B cell (primary cell): ENCODE results near the gene ATAD5. TPM values are rescaled to one million over a fixed set of nuclear protein-coding genes. Genes with fewer than 3 reads are reported as not detected.
A peak's percentile ranks its signal among the peaks of the same experiment; 100 is the strongest.

Experiments
- ATAC-seq: fragments of 200-7000 bp; cut with Tn5 transposase; one replicate; pipeline ENCODE4 v1.10.0; 2021; ENCODE audit warnings: low read depth, mild to moderate bottlenecking, moderate number of reproducible peaks, moderate library complexity
- CTCF ChIA-PET: fragments of 350-600 bp; sonication (Branson Sonifier 250); formaldehyde crosslinking; loops from one replicate; lab custom pipeline; 2021; ENCODE audit warnings: antibody characterized with exemption, inconsistent platforms; lab: Charles Lee
- POLR2A ChIA-PET: fragments of 350-600 bp; sonication (Branson Sonifier 250); formaldehyde crosslinking; loops from one replicate; lab custom pipeline; 2021; ENCODE audit warnings: antibody characterized with exemption; lab: Charles Lee
- DNase-seq: peaks from one replicate; pipeline ENCODE4 v3.0.0; 2013
- H2AFZ ChIP-seq: 2 replicates; pipeline ENCODE4 v1.6.1; 2012; ENCODE audit warnings: mild to moderate bottlenecking, low read depth, low read length; ENCODE audit not compliant: insufficient read depth, poor library complexity, severe bottlenecking
- H3K27ac ChIP-seq, 2 donors: 1 replicate in 1 of 2; 2 replicates in 1 of 2; pipeline ENCODE4 v1.5.1; 2012 to 2013; ENCODE audit warnings: low read length in 2 of 2, mild to moderate bottlenecking in 2 of 2, moderate library complexity in 1 of 2
- H3K27me3 ChIP-seq, 4 experiments: fragments of 200-600 bp in 1 of 4; sonication (generic) in 1 of 4; replicated peaks in 1 of 4; 1 replicate in 2 of 4; 2 replicates in 2 of 4; pipeline versions ENCODE4 v1.6.1 to v1.7.0; 2013 to 2016; ENCODE audit warnings: low read length in 3 of 4, mild to moderate bottlenecking in 2 of 4, mixed read lengths in 1 of 4, moderate library complexity in 1 of 4; ENCODE audit not compliant: insufficient read depth in 4 of 4, control insufficient read depth in 3 of 4; ENCODE audit errors: control extremely low read depth in 1 of 4
- H3K36me3 ChIP-seq, 2 experiments: replicated peaks in 1 of 2; 1 replicate in 1 of 2; 2 replicates in 1 of 2; pipeline versions ENCODE4 v1.6.1 to v1.7.1; 2013; ENCODE audit warnings: low read length in 1 of 2; ENCODE audit not compliant: insufficient read depth in 2 of 2, control insufficient read depth in 1 of 2; ENCODE audit errors: control extremely low read depth in 1 of 2, extremely low read depth in 1 of 2
- H3K4me1 ChIP-seq, 2 donors: fragments of 200-600 bp in 1 of 2; sonication (generic) in 1 of 2; 1 replicate in 1 of 2; 2 replicates in 1 of 2; pipeline versions ENCODE4 v1.5.1 to v1.6.1; 2013 to 2017; ENCODE audit warnings: low read length in 2 of 2; ENCODE audit not compliant: control insufficient read depth in 2 of 2, insufficient read depth in 2 of 2
- H3K4me2 ChIP-seq: replicated peaks from 2 replicates; pipeline ENCODE3; 2012; ENCODE audit warnings: mild to moderate bottlenecking, low read depth, low read length; ENCODE audit not compliant: poor library complexity, severe bottlenecking
- H3K4me3 ChIP-seq, 5 experiments: fragments of 200-600 bp in 1 of 5; sonication (generic) in 1 of 5; 1 replicate in 3 of 5; 2 replicates in 2 of 5; pipeline versions ENCODE4 v1.5.1 to v1.7.0; 2011 to 2016; ENCODE audit warnings: low read length in 4 of 5, mild to moderate bottlenecking in 4 of 5, low read depth in 2 of 5, control low read depth in 1 of 5, moderate library complexity in 1 of 5; ENCODE audit not compliant: insufficient read depth in 1 of 5; ENCODE audit errors: control extremely low read depth in 1 of 5, extremely low read depth in 1 of 5
- H3K79me2 ChIP-seq: fragments of 200-600 bp; sonication (generic); one replicate; pipeline ENCODE4 v1.6.0; 2016; ENCODE audit warnings: low read length; ENCODE audit not compliant: control insufficient read depth, insufficient read depth
- H3K9ac ChIP-seq: fragments of 200-600 bp; sonication (generic); 2 replicates; pipeline ENCODE4 v1.6.1; 2017; ENCODE audit warnings: mild to moderate bottlenecking, low read length, moderate library complexity
- H3K9me3 ChIP-seq, 3 donors: one replicate each; pipeline versions ENCODE4 v1.6.1 to v1.7.1; 2013; ENCODE audit warnings: low read length in 2 of 3; ENCODE audit not compliant: control insufficient read depth in 2 of 3, insufficient read depth in 1 of 3; ENCODE audit errors: control extremely low read depth in 1 of 3
- H4K20me1 ChIP-seq: 2 replicates; pipeline ENCODE4 v1.6.0; 2012; ENCODE audit warnings: mild to moderate bottlenecking, low read length; ENCODE audit not compliant: insufficient read depth, control insufficient read depth, poor library complexity, severe bottlenecking
- H3K27ac Mint-ChIP-seq: one replicate; pipeline ENCODE4 v1.8.0; 2021; ENCODE audit warnings: mixed read lengths
- H3K27me3 Mint-ChIP-seq: one replicate; pipeline ENCODE4 v1.8.0; 2021; ENCODE audit warnings: mixed read lengths
- H3K4me1 Mint-ChIP-seq: one replicate; pipeline ENCODE4 v1.8.0; 2021; ENCODE audit warnings: mixed read lengths
- H3K4me3 Mint-ChIP-seq: one replicate; pipeline ENCODE4 v1.8.0; 2021; ENCODE audit warnings: mixed read lengths
- H3K9me3 Mint-ChIP-seq: one replicate; pipeline ENCODE4 v1.8.0; 2022; ENCODE audit warnings: mixed read lengths; ENCODE audit not compliant: insufficient read depth
- CTCF ChIP-seq: fragments of 200-600 bp; IDR thresholded peaks from one replicate; pipeline ENCODE4 v1.8.0; 2022; ENCODE audit warnings: antibody characterized with exemption, mild to moderate bottlenecking
- EZH2 ChIP-seq: IDR thresholded peaks from 2 replicates; pipeline ENCODE4 v1.6.1; 2012; ENCODE audit warnings: borderline replicate concordance, low read depth, mild to moderate bottlenecking, moderate library complexity, low read length; ENCODE audit not compliant: insufficient read depth, poor library complexity, severe bottlenecking
- WGBS: methylation state at CpG from one replicate; pipeline ENCODE4 v1.1.5; 2013; ENCODE audit warnings: missing lambda C conversion rate; ENCODE audit not compliant: insufficient coverage; 5-methylcytosine and 5-hydroxymethylcytosine counted together
- intact Hi-C: fragments of 100-400 bp; cut with micrococcal nuclease; formaldehyde crosslinking; loops from one replicate; pipeline ENCODE4 v1.10.0; 2022
- polyA plus RNA-seq: library from polyadenylated mRNA; depleted of rRNA; stranded (reverse); fragments of >200 nt; gene quantifications from 2 replicates; pipeline ENCODE4 v1.2.3, GENCODE V29; 2012
- total RNA-seq, 2 donors: library from RNA; stranded (reverse); fragments of 120-200 nt in 1 of 2; gene quantifications; 1 replicate in 1 of 2; 2 replicates in 1 of 2; pipeline versions ENCODE4 v1.2.3 to v1.2.4, GENCODE V29; 2013 to 2022

Gene ATAD5
- total and polyA plus RNA-seq, 2 donors (not counting 1 experiment from before 2014, with no cell fraction given) = 1.2 to 7.3 TPM

DNA sequence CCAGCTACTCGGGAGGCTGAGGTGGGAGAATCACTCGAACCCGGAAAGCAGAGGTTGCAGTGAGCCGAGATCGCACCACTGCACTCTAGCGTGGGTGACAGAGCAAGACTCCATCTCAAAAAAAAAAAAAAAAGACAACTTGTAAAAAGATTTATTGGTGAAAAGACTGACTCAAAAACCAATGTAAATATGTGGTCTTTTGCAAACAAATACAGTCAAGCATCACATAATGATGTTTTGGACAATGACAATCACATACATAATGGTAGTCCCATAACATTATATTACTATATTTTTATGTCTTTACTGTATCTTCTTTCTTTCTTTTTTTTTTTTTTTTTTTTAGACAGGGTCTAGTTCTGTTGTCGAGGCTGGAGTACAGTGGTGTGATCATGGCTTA, 15.6 kb upstream of the ATAD5 start:
- no peak for ATAC-seq
- DNase-seq = no peak
- H3K36me3 ChIP-seq = peaks cover 0 to 12% of the 10 kb centered on the region in 2 experiments
- no peak overlapping the region for H3K9ac ChIP-seq
- POLR2A ChIA-PET = no interaction called here
- H3K4me2 ChIP-seq = no peak overlapping the region
- Mint-ChIP-seq H3K9me3 (no peaks in the 10 kb centered on the region), H3K4me3 (no peak overlapping the region), H3K27me3 (no peaks in the 10 kb centered on the region), H3K27ac (peak overlapping the region; percentile 67), H3K4me1 (peaks cover 56% of the 10 kb centered on the region)
- H3K4me1 ChIP-seq = peaks cover 52 to 62% of the 10 kb centered on the region in 2 donors
- no peaks in the 10 kb centered on the region for H3K9me3 ChIP-seq
- no peak overlapping the region for H3K4me3 ChIP-seq
- no peaks in the 10 kb centered on the region for H3K27me3 ChIP-seq
- no CpG with 5 or more reads among the region's 7 CpGs for WGBS
- CTCF ChIA-PET = no interaction called here
- no peak overlapping the region for H3K27ac ChIP-seq
- peaks cover 22% of the 10 kb centered on the region for H4K20me1 ChIP-seq
- H3K79me2 ChIP-seq = peaks cover 100% of the 10 kb centered on the region
- no peak for TF ChIP-seq EZH2
- TF ChIP-seq CTCF = no peak
- intact Hi-C loops = no loop called here
- H2AFZ ChIP-seq = no peak overlapping the region

GRCh38 chr17:30819971-30820705, 11.6 kb upstream of the ATAD5 start:
- Histone ChIP-seq H3K79me2 (peaks cover 100% of the 10 kb centered on the region), H3K9me3 (no peaks in the 10 kb centered on the region), H3K9ac (peak overlapping the region; percentile 18), H3K4me2 (peak overlapping the region; percentile 72), H3K27ac (peak overlapping the region; percentile 34 to 90), H3K36me3 (peaks cover 0 to 5% of the 10 kb centered on the region in 2 experiments), H2AFZ (peak overlapping the region; percentile 16), H4K20me1 (peaks cover 37% of the 10 kb centered on the region), H3K4me1 (peaks cover 57 to 61% of the 10 kb centered on the region in 2 donors), H3K4me3 (peak overlapping the region in 2 of 5 experiments; percentile 2 to 5), H3K27me3 (no peaks in the 10 kb centered on the region)
- H3K9me3 Mint-ChIP-seq = no peaks in the 10 kb centered on the region
- intact Hi-C loops = loop anchor here (10.0 kb wide), 1 partner anchor 445 kb away; the partner anchor contains the start of gene CPD
- no peak for ATAC-seq
- WGBS = 38% methylated on average over 6 of the region's 8 CpGs
- H3K27me3 Mint-ChIP-seq = no peaks in the 10 kb centered on the region
- CTCF ChIA-PET = interaction anchor here (0.7 to 11.7 kb wide), 3 partner anchors 11 to 401 kb away, joined by 3 to 207 read pairs (median 6); no protein-coding TSS in a partner anchor
- peak overlapping the region; percentile 86 for H3K27ac Mint-ChIP-seq
- H3K4me3 Mint-ChIP-seq = peak overlapping the region; percentile 94
- H3K4me1 Mint-ChIP-seq = peaks cover 60% of the 10 kb centered on the region
- no peak for DNase-seq
- no peak for TF ChIP-seq CTCF
- TF ChIP-seq EZH2 = no peak
- POLR2A ChIA-PET = interaction anchor here (8.2 kb wide), 1 partner anchor 10 kb away, joined by 66 read pairs; no protein-coding TSS in a partner anchor
